ENCODE measurements around the gene INO80. TPM values are rescaled to one million over a fixed set of nuclear protein-coding genes. Genes with fewer than 3 reads are reported as not detected.

INO80 gene
- total and polyA plus RNA-seq, 7 donors, result 7.2 to 36.6 (median 17.1) TPM

GRCh38 chr15:40959331-40960141, 156.5 kb downstream of the INO80 start:
- no peak for TF ChIP-seq EP300 (IDR thresholded peaks at IDR 0.05)
- TF ChIP-seq POLR2AphosphoS5 (IDR thresholded peaks at IDR 0.05), result no peak
- TF ChIP-seq, protein P1, sequence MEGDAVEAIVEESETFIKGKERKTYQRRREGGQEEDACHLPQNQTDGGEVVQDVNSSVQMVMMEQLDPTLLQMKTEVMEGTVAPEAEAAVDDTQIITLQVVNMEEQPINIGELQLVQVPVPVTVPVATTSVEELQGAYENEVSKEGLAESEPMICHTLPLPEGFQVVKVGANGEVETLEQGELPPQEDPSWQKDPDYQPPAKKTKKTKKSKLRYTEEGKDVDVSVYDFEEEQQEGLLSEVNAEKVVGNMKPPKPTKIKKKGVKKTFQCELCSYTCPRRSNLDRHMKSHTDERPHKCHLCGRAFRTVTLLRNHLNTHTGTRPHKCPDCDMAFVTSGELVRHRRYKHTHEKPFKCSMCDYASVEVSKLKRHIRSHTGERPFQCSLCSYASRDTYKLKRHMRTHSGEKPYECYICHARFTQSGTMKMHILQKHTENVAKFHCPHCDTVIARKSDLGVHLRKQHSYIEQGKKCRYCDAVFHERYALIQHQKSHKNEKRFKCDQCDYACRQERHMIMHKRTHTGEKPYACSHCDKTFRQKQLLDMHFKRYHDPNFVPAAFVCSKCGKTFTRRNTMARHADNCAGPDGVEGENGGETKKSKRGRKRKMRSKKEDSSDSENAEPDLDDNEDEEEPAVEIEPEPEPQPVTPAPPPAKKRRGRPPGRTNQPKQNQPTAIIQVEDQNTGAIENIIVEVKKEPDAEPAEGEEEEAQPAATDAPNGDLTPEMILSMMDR (IDR thresholded peaks at IDR 0.05), result no peak
- intact Hi-C loops (cut with DNase I), result loop anchor here (5.0 kb wide), 2 partner anchors 52 to 273 kb away; partner anchors contain the start of genes CHP1 and EXD1

DNA sequence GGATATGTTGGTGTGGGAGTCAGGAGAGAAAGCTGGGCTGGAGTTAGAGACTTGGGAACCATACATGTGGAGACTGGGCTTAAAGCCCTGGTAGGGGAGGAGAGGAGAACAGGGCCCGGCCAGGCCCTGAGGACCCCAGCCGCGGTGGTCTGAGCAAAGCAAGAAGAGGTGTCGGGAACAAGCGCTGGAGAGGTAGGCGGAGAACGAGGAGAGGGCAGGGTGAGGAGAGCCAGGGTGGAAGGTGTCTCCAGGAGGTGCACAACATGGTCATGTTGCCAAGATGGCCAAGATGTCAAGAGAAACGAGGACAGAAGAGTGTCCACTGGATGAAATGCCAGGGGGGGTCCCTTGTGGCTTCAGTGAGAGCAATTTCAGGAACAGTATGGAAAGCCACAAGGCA, 157.4 kb downstream of the INO80 start:
- 95 to 96% methylated on average over 8 of the region's 8 CpGs for WGBS, 2 donors
- TF ChIP-seq POLR2AphosphoS5 (IDR thresholded peaks at IDR 0.05), result no peak
- TF ChIP-seq, protein P1 (IDR thresholded peaks at IDR 0.05), result no peak
- no peak for TF ChIP-seq EP300 (IDR thresholded peaks at IDR 0.05)
- TF ChIP-seq POLR2A (IDR thresholded peaks at IDR 0.05), result no peak
- intact Hi-C loops (cut with DNase I), result loop anchor here (5.0 kb wide), 2 partner anchors 51 to 274 kb away; partner anchors contain the start of genes CHP1 and EXD1
- Histone ChIP-seq H3K27me3 (no peaks in the 10 kb centered on the region), H3K36me3 (no peaks in the 10 kb centered on the region), H3K9me3 (no peaks in the 10 kb centered on the region), H3K4me3 (no peak overlapping the region), H3K27ac (peak overlapping the region in 3 of 4 donors; percentile 77 to 91 (median 86)), H3K4me1 (peaks cover 0 to 40% (median 27%) of the 10 kb centered on the region in 4 donors)
- DNase-seq, result no peak

More at GRCh38 chr15:40959331-40960141, 156.5 kb downstream of the INO80 start:
- Histone ChIP-seq H3K27ac (no peak overlapping the region), H3K4me3 (no peak overlapping the region), H3K9me3 (no peaks in the 10 kb centered on the region), H3K27me3 (no peaks in the 10 kb centered on the region), H3K36me3 (no peaks in the 10 kb centered on the region), H3K4me1 (peaks cover 0 to 33% (median 24%) of the 10 kb centered on the region in 4 donors)
- WGBS, 2 donors, result 80 to 90% methylated on average over 22 of the region's 22 CpGs
- peak; percentile 60 for DNase-seq

DNA sequence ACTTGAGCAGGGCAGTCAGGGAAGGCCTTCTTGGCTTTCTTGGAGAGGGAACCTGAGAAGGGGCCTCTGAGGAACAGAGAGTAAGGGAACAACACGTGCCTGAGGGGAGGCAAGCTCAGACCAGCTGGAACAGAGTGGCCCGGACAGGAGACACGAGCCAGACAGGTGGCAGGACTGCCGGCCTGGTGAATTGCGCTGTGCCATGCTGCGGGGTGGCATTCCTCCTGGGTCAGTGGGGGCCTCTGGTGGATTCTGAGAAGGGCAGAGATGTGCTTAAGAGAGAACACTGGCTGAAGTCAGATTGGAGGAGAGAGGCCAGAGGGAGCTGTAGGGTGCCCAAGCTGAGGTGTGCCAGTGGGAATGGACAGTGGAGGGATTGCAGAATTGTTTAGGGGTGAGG, 157.9 kb downstream of the INO80 start:
- Histone ChIP-seq H3K27me3 (no peaks in the 10 kb centered on the region), H3K36me3 (no peaks in the 10 kb centered on the region), H3K4me3 (no peak overlapping the region), H3K9me3 (no peaks in the 10 kb centered on the region), H3K4me1 (peaks cover 0 to 42% (median 28%) of the 10 kb centered on the region in 4 donors), H3K27ac (peak overlapping the region in 3 of 4 donors; percentile 77 to 91 (median 86))
- no peak for DNase-seq
- intact Hi-C loops (cut with DNase I), result loop anchor here (5.0 kb wide), 2 partner anchors 51 to 274 kb away; partner anchors contain the start of genes CHP1 and EXD1
- 46 to 82% methylated on average over 6 of the region's 6 CpGs for WGBS, 2 donors
- TF ChIP-seq EP300 (IDR thresholded peaks at IDR 0.05) (peak in 2 of 4 donors; percentile 5 to 80), POLR2A (IDR thresholded peaks at IDR 0.05) (no peak), POLR2AphosphoS5 (IDR thresholded peaks at IDR 0.05) (peak in 1 of 4 donors; percentile 22)

DNA sequence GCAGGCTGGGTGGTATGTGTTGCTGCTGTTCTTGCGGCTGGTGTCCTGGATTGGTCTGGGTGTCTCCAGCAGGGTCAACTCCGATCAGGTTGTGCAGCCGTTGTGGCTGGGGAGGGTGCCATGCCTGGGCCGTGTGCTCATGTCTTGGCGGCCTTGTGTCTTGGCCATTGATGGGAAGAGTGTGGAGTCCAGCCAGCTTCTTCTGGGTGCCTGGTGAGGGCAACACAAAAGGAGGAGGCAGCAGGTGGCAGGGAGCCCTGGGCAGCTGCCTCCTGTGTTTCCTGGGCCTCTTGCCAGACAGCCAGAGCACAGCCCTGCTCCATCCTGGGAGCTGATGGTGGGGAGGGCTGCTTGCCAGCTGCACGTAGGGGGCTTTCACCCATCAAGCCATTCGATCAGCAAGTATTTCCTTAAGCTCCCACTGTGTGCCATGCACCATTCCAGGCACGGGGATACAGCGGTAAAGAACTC, 158.5 kb downstream of the INO80 start:
- Histone ChIP-seq H3K4me1 (peaks cover 0 to 46% (median 31%) of the 10 kb centered on the region in 4 donors), H3K9me3 (no peaks in the 10 kb centered on the region), H3K4me3 (no peak overlapping the region), H3K27me3 (no peaks in the 10 kb centered on the region), H3K27ac (peak overlapping the region; percentile 44 to 91 (median 82)), H3K36me3 (no peaks in the 10 kb centered on the region)
- DNase-seq, result peak; percentile 96
- WGBS, 2 donors, result 32 to 66% methylated on average over 9 of the region's 9 CpGs
- TF ChIP-seq, protein P1 (IDR thresholded peaks at IDR 0.05), result no peak
- no peak for TF ChIP-seq POLR2A (IDR thresholded peaks at IDR 0.05)
- peak in 2 of 4 donors; percentile 36 to 59 for TF ChIP-seq EP300 (IDR thresholded peaks at IDR 0.05)
- TF ChIP-seq POLR2AphosphoS5 (IDR thresholded peaks at IDR 0.05), result peak in 3 of 4 donors; percentile 42 to 55 (median 46)
- intact Hi-C loops (cut with DNase I), result loop anchor here (5.0 kb wide), 2 partner anchors 50 to 275 kb away; partner anchors contain the start of genes CHP1 and EXD1

DNA sequence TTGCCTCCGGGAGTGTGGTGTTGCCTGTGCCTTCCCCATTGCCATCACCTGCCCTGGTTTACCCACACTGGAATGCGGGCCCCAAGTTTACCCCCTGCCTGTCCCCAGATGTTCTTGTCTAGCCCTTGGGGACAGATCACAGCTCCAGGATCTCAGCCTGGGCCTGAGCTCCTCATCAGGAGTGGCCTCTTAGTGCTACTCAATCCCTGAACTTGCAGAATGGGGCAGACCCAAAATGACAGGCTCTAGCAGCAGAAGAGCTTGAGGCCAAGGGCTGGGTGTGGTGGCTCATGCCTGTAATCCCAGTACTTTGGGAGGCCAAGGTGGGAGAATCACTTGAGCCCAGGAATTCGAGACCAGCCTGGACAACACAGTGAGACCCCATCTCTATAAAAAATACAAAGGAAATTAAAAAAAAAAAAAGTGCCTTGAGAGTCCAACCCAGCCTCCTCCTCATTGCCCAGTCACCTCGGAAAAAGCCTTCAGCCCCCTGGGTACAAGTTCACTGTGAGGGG, 159.0 kb downstream of the INO80 start:
- no peak overlapping the region for H3K4me3 ChIP-seq
- H3K4me1 ChIP-seq, result peaks cover 0 to 51% (median 36%) of the 10 kb centered on the region in 4 donors
- 77 to 93% methylated on average over 4 of the region's 4 CpGs for WGBS, 2 donors
- H3K36me3 ChIP-seq, result no peaks in the 10 kb centered on the region
- no peaks in the 10 kb centered on the region for H3K27me3 ChIP-seq
- no peaks in the 10 kb centered on the region for H3K9me3 ChIP-seq
- TF ChIP-seq, protein P1 (IDR thresholded peaks at IDR 0.05), result no peak
- TF ChIP-seq EP300 (IDR thresholded peaks at IDR 0.05), result no peak
- no peak for TF ChIP-seq POLR2A (IDR thresholded peaks at IDR 0.05)
- TF ChIP-seq POLR2AphosphoS5 (IDR thresholded peaks at IDR 0.05), result no peak
- DNase-seq, result no peak
- intact Hi-C loops (cut with DNase I), result loop anchor here (5.0 kb wide), 2 partner anchors 50 to 275 kb away; partner anchors contain the start of genes CHP1 and EXD1
- H3K27ac ChIP-seq, result peak overlapping the region; percentile 44 to 91 (median 82)

Measured in sigmoid colon (tissue), 7 donors.